ENCODE measurements around the gene CRB3. TPM values are rescaled to one million over a fixed set of nuclear protein-coding genes. Genes with fewer than 3 reads are reported as not detected.

Gene CRB3
- 10 to 100 TPM in 1 of 7 donors, 1 to 10 TPM in 3, under 1 TPM in 2, not detected in 1; 0.52 to 30.1 (median 2.0) TPM for total RNA-seq
- polyA plus RNA-seq, result under 1 TPM in 1 of 2 donors, not detected in 1; 0.33 TPM
- long read RNA-seq, donor 1, result 0 reads
- long read RNA-seq, donor 2, result 0 reads
- long read RNA-seq, donor 3, partial matches to known transcripts, result 0 of 2 reads
- long read RNA-seq, donor 3, other reads (novel, unspliced or antisense), result 0 of 2 reads

DNA sequence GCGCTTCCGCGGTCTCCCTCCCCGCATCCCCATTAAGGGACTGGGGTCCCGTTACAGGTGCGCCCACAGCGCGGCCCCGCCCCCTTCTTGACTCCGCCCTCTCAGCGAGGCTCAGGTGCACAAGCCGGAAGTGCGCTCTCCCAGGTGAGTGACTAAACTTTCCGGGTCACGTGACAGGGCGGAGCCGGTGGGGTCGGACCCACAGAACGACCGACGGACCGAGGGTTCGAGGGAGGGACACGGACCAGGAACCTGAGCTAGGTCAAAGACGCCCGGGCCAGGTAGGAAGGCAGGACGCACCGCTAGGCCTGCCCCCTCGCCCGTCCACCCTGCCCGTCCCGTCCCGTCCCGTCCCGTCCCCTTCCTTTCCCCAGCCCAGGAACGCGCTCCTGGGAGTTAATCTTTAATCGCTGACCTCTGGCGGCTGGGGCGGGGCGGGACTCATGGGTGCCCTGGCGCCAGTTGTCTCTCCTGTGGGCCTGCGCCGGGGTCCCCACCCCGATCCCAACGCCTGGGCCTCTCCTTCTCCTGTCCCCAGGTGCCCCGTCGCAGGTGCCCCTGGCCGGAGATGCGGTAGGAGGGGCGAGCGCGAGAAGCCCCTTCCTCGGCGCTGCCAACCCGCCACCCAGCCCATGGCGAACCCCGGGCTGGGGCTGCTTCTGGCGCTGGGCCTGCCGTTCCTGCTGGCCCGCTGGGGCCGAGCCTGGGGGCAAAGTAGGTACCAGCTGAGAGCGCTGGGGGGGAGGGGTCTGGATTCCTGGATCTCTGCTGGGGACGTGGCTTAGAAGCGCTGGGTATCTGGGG, at the start of gene CRB3:
Gene CRB3, plus strand, starts transcription at position 202 of the 804 bp plus-strand sequence. Its CDS starts 431 bp downstream, at position 633.
- Histone ChIP-seq H3K36me3 (no peaks in the 10 kb centered on the region), H3K27ac (no peak within 1 kb of the TSS), H3K4me1 (ENCODE audit: insufficient read depth) (peaks cover 1% of the 10 kb centered on the region), H3K9me3 (no peaks in the 10 kb centered on the region), H3K4me3 (peak within 1 kb of the TSS; percentile 31), H3K27me3 (no peaks in the 10 kb centered on the region)
- intact Hi-C loops (cut with DNase I), result no loop called here
- no peak for TF ChIP-seq POLR2A (IDR thresholded peaks at IDR 0.05)
- no peak for TF ChIP-seq EP300 (IDR thresholded peaks at IDR 0.05)
- TF ChIP-seq CTCF (IDR thresholded peaks at IDR 0.05), result no peak
- WGBS, 3 donors, result 4 to 5% (median 5%) methylated on average over 44 to 65 of the region's 65 CpGs
- DNase-seq, result peak in 2 of 5 donors; percentile 31 to 42

- no peak for DNase-seq
- WGBS, 3 donors, result 84 to 85% (median 85%) methylated on average over 37 to 47 of the region's 47 CpGs
- peaks cover 3% of the 10 kb centered on the region for H3K4me1 ChIP-seq (ENCODE audit: insufficient read depth)
- H3K4me3 ChIP-seq, result no peak overlapping the region
- H3K27me3 ChIP-seq, result no peaks in the 10 kb centered on the region
- no peaks in the 10 kb centered on the region for H3K9me3 ChIP-seq
- no peaks in the 10 kb centered on the region for H3K36me3 ChIP-seq
- TF ChIP-seq CTCF (IDR thresholded peaks at IDR 0.05) (no peak), EP300 (IDR thresholded peaks at IDR 0.05) (no peak), POLR2A (IDR thresholded peaks at IDR 0.05) (no peak)
- H3K27ac ChIP-seq, result no peak overlapping the region
- intact Hi-C loops (cut with DNase I), result no loop called here
Observed at GRCh38 chr19:6414793-6415590, 49.1 kb upstream of the CRB3 start.

DNA sequence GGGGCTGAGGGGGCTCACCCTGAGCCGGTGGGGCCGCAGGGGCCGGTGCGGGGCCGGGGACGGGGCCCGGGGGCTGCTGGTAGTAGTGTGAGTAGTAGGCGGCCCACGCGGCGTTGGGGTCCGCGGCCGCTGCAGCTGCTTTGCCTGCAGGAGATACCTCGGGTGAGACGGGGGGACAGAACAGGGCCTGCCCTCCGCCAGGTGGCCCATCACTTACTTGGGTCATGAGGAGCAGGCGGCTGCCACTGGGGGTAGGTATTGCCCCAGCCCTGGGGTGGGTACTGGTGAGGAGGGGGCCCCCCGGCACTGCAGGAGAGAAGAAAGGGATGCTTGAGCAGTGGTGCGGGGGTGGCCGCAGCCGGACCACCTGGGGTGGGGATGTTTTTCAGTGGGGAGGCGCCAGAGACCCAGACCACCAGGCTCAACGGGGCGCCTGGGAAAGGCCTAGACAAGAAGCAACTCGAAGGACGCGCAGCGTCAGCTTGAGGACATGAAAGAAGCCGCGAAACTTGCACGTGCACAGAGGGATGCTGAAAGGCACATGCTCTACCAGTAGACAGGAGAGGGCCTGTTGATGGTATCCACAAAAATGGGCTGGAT, 48.4 kb upstream of the CRB3 start:
- no peak overlapping the region for H3K27ac ChIP-seq

More for the DNA sequence above, 48.4 kb upstream of the CRB3 start:
- peaks cover 3% of the 10 kb centered on the region for H3K4me1 ChIP-seq (ENCODE audit: insufficient read depth)
- no peak for DNase-seq
- intact Hi-C loops (cut with DNase I), result no loop called here
- no peak overlapping the region for H3K4me3 ChIP-seq
- H3K9me3 ChIP-seq, result no peaks in the 10 kb centered on the region
- TF ChIP-seq EP300 (IDR thresholded peaks at IDR 0.05) (no peak), POLR2A (IDR thresholded peaks at IDR 0.05) (no peak), CTCF (IDR thresholded peaks at IDR 0.05) (no peak)
- no peaks in the 10 kb centered on the region for H3K27me3 ChIP-seq
- no peaks in the 10 kb centered on the region for H3K36me3 ChIP-seq
- WGBS, 3 donors, result 87 to 90% (median 89%) methylated on average over 32 of the region's 32 CpGs

Measured in ovary (tissue), 10 donors.